WERI-Rb-1 (cell line): ENCODE data around the gene CACNA2D4.

Experiments used
- DNase-seq: peaks from one replicate; pipeline ENCODE4 v3.0.0-alpha.2; 2020
- H3K27ac ChIP-seq: fragments of 250-450 bp; sonication (Bioruptor Pico); 2 replicates; pipeline ENCODE4 v1.5.1; 2020; ENCODE audit warnings: mild to moderate bottlenecking, moderate library complexity
- H3K27me3 ChIP-seq: fragments of 250-450 bp; sonication (Bioruptor Pico); 2 replicates; pipeline ENCODE4 v1.5.1; 2021; ENCODE audit warnings: mild to moderate bottlenecking, low read depth, moderate library complexity; ENCODE audit not compliant: insufficient read depth, severe bottlenecking
- H3K36me3 ChIP-seq: fragments of 250-450 bp; sonication (Bioruptor Pico); 2 replicates; pipeline ENCODE4 v1.5.1; 2020; ENCODE audit warnings: mild to moderate bottlenecking, moderate library complexity
- H3K4me3 ChIP-seq: 2 replicates; pipeline ENCODE4 v1.5.1; 2011; ENCODE audit warnings: low read depth, mild to moderate bottlenecking, control low read depth, low read length
- H3K9me3 ChIP-seq: fragments of 250-450 bp; sonication (Bioruptor Pico); 2 replicates; pipeline ENCODE4 v1.5.1; 2021; ENCODE audit warnings: mild to moderate bottlenecking, moderate library complexity; ENCODE audit not compliant: severe bottlenecking
- CTCF ChIP-seq: IDR thresholded peaks from 2 replicates; pipeline ENCODE4 v1.5.1; 2011; ENCODE audit warnings: low read depth, mild to moderate bottlenecking, control low read depth, inconsistent platforms, low read length

The CACNA2D4 gene

GRCh38 chr12:1857821-1858220 lies 60.6 kb downstream of the CACNA2D4 start:
- peaks cover 3% of the 10 kb centered on the region; the same call in 1 of the 2 replicates for H3K36me3 ChIP-seq
- H3K27me3 ChIP-seq: no peaks in the 10 kb centered on the region
- no peak for TF ChIP-seq CTCF
- peaks cover 17% of the 10 kb centered on the region for H3K9me3 ChIP-seq
- no peak overlapping the region for H3K27ac ChIP-seq
- no peak for DNase-seq
- H3K4me3 ChIP-seq: no peak overlapping the region

GRCh38 chr12:1857086-1857485 lies 61.4 kb downstream of the CACNA2D4 start:
- Histone ChIP-seq H3K27ac (no peak overlapping the region), H3K36me3 (peaks cover 3% of the 10 kb centered on the region; the same call in 1 of the 2 replicates), H3K9me3 (peaks cover 17% of the 10 kb centered on the region), H3K4me3 (no peak overlapping the region), H3K27me3 (no peaks in the 10 kb centered on the region)
- TF ChIP-seq CTCF: no peak
- no peak for DNase-seq

- no peaks in the 10 kb centered on the region for H3K27me3 ChIP-seq
- H3K4me3 ChIP-seq: no peak overlapping the region
- H3K36me3 ChIP-seq: peaks cover 3% of the 10 kb centered on the region; the same call in 1 of the 2 replicates
- no peak overlapping the region for H3K27ac ChIP-seq
- no peak for DNase-seq
- TF ChIP-seq CTCF: no peak
- H3K9me3 ChIP-seq: peaks cover 17% of the 10 kb centered on the region
Observed at GRCh38 chr12:1855241-1855640, 63.2 kb downstream of the CACNA2D4 start.

- Histone ChIP-seq H3K27ac (no peak overlapping the region), H3K27me3 (no peaks in the 10 kb centered on the region), H3K36me3 (peaks cover 3% of the 10 kb centered on the region; the same call in 1 of the 2 replicates), H3K4me3 (no peak overlapping the region), H3K9me3 (peaks cover 17% of the 10 kb centered on the region)
- no peak for TF ChIP-seq CTCF
- DNase-seq: no peak
Observed at GRCh38 chr12:1853716-1854115, 64.7 kb downstream of the CACNA2D4 start.

GRCh38 chr12:1852076-1852475 lies 66.4 kb downstream of the CACNA2D4 start:
- no peak overlapping the region for H3K27ac ChIP-seq
- no peak for DNase-seq
- H3K9me3 ChIP-seq: peaks cover 17% of the 10 kb centered on the region
- no peak overlapping the region for H3K4me3 ChIP-seq
- no peaks in the 10 kb centered on the region for H3K27me3 ChIP-seq
- H3K36me3 ChIP-seq: peaks cover 3% of the 10 kb centered on the region; the same call in 1 of the 2 replicates
- TF ChIP-seq CTCF: no peak

- DNase-seq: no peak
Observed at GRCh38 chr12:1851151-1851701, 67.2 kb downstream of the CACNA2D4 start.

More at GRCh38 chr12:1851151-1851701, 67.2 kb downstream of the CACNA2D4 start:
- peaks cover 17% of the 10 kb centered on the region for H3K9me3 ChIP-seq
- TF ChIP-seq CTCF: no peak
- H3K36me3 ChIP-seq: peaks cover 3% of the 10 kb centered on the region; the same call in 1 of the 2 replicates
- no peaks in the 10 kb centered on the region for H3K27me3 ChIP-seq
- no peak overlapping the region for H3K4me3 ChIP-seq
- H3K27ac ChIP-seq: no peak overlapping the region
